GM12865 (cell line): ENCODE data around the gene HGS.

Experiments used
- DNase-seq: peaks from one replicate; pipeline ENCODE4 v3.0.0; 2010; ENCODE audit warnings: low read depth
- H3K4me3 ChIP-seq: 2 replicates; pipeline ENCODE4 v1.5.1; 2011; ENCODE audit warnings: mild to moderate bottlenecking, low read depth, low read length, control low read depth
- TF ChIP-seq, protein P1 (sequence below): IDR thresholded peaks from 2 replicates; pipeline ENCODE4 v1.5.1; 2011; ENCODE audit warnings: low read length, control low read depth, low read depth, inconsistent platforms; ENCODE audit not compliant: insufficient read depth; ENCODE audit errors: missing control alignments

HGS gene

GRCh38 chr17:81676906-81677305 lies 6.9 kb upstream of the HGS start:
- TF ChIP-seq, protein P1, sequence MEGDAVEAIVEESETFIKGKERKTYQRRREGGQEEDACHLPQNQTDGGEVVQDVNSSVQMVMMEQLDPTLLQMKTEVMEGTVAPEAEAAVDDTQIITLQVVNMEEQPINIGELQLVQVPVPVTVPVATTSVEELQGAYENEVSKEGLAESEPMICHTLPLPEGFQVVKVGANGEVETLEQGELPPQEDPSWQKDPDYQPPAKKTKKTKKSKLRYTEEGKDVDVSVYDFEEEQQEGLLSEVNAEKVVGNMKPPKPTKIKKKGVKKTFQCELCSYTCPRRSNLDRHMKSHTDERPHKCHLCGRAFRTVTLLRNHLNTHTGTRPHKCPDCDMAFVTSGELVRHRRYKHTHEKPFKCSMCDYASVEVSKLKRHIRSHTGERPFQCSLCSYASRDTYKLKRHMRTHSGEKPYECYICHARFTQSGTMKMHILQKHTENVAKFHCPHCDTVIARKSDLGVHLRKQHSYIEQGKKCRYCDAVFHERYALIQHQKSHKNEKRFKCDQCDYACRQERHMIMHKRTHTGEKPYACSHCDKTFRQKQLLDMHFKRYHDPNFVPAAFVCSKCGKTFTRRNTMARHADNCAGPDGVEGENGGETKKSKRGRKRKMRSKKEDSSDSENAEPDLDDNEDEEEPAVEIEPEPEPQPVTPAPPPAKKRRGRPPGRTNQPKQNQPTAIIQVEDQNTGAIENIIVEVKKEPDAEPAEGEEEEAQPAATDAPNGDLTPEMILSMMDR, result no peak
- H3K4me3 ChIP-seq, result no peak overlapping the region
- no peak for DNase-seq

DNA sequence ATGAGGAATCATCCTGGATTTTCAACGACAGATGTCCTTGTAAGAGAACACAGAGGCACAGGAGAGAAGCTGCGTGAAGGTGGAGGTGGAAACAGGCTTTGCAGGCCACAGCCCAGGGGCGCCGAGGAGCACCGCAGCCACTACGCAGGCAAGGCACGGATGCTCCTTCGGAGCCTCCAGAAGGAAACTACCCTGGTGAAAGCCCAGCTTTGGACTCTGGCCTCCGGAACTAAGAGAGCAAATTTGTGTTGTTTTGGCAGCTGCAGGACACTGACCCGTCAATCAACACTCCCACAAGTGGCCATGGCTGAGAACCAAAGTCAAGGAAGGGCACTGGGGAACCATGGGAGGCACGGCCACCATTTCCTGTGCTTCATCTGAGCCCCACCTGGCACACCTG lies 3.7 kb upstream of the HGS start:
- H3K4me3 ChIP-seq, result no peak overlapping the region
- TF ChIP-seq, protein P1, result no peak
- DNase-seq, result no peak

GRCh38 chr17:81681672-81682071 lies 2.1 kb upstream of the HGS start:
- TF ChIP-seq, protein P1, result no peak
- H3K4me3 ChIP-seq, result no peak overlapping the region
- no peak for DNase-seq

DNA sequence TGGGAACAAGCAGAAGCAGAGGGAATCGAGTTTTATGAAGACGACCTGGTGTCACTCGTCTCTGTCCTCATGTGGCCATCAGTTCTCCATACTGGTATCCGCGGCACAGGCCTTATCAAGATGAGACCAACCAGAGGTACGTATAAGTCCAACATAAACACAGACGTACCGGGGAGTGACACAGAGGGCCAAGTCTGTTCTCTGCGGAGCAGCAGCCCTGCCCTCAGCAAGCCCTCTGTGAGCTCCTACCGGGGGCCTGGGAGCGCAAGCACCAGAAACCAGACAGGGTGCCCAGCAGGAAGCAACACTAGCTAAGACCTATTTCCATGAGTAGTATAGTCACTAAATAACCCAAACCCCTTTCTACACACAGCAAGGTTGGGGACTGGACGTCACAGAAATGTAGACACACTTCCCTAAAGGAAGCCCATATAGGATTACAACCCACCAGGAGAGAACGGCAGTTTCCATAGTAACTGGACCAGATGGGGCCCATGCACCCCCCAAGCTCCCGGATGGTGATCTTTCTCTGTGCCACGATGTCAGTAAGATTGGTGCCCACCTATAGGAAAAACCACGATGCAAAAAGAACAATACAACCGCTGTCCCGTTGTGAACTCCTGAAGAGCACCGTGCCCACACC lies 1.1 kb upstream of the HGS start:
- TF ChIP-seq, protein P1, result no peak
- no peak for DNase-seq
- peak overlapping the region; percentile 88 for H3K4me3 ChIP-seq

DNA sequence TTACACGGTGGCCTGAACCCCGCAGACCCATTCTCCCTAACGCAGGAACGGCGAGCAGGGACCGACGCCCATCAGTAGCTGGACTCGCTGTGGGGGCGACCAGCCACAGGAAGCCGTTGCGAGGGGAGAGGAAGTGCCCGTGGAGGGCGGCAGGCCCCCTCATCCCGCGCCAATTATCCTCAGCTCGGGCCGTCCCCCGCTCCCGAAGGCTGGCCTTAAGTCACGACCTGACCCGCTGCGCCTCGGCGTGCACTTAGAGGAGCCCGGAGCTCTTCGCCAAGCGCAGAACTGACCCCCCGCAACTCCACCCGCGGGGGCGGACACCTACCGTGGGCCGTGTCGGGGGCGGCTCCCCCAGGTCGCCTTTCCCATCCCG lies 615 bp upstream of the HGS start:
- DNase-seq, result no peak
- TF ChIP-seq, protein P1, result no peak
- H3K4me3 ChIP-seq, result peak overlapping the region; percentile 88

GRCh38 chr17:81684442-81684911 lies 666 bp downstream of the HGS start:
- H3K4me3 ChIP-seq, result peak overlapping the region; percentile 94
- TF ChIP-seq, protein P1, result no peak
- DNase-seq, result no peak

GRCh38 chr17:81685108-81685507 lies 1.3 kb downstream of the HGS start:
- H3K4me3 ChIP-seq, result peak overlapping the region; percentile 94
- no peak for DNase-seq
- TF ChIP-seq, protein P1, result no peak
